ENCODE results near the gene GP1BA. TPM values are rescaled to one million over a fixed set of nuclear protein-coding genes. Genes with fewer than 3 reads are reported as not detected.
A peak's percentile ranks its signal among the peaks of the same experiment; 100 is the strongest.

GP1BA gene
- total RNA-seq, 4 donors from 2014 or later = not detected

GRCh38 chr17:4942760-4943508, 10.9 kb downstream of the GP1BA start:
- WGBS, 2 donors = 73 to 75% methylated on average over 13 of the region's 13 CpGs
- intact Hi-C loops (cut with DNase I; ENCODE audit: low total_unique reads) = no loop called here
- TF ChIP-seq POLR2A (IDR thresholded peaks at IDR 0.05) (no peak), CTCF (IDR thresholded peaks at IDR 0.05) (no peak)
- no peak overlapping the region for H3K4me3 ChIP-seq (ENCODE audit: low read depth, poor library complexity, severe bottlenecking)
- DNase-seq (ENCODE audit: low spot score in 2 of 2) = no peak

- WGBS, 2 donors = 22 to 23% methylated on average over 3 of the region's 3 CpGs
- H3K4me3 ChIP-seq (ENCODE audit: low read depth, poor library complexity, severe bottlenecking) = no peak overlapping the region
- intact Hi-C loops (cut with DNase I; ENCODE audit: low total_unique reads) = no loop called here
- no peak for DNase-seq (ENCODE audit: low spot score in 2 of 2)
- TF ChIP-seq POLR2A (IDR thresholded peaks at IDR 0.05) (no peak), CTCF (IDR thresholded peaks at IDR 0.05) (no peak)
Observed at GRCh38 chr17:4944163-4944553, 12.1 kb downstream of the GP1BA start.

GRCh38 chr17:4944554-4945175, 12.6 kb downstream of the GP1BA start:
- no peak for DNase-seq (ENCODE audit: low spot score in 2 of 2)
- no peak overlapping the region for H3K4me3 ChIP-seq (ENCODE audit: low read depth, poor library complexity, severe bottlenecking)
- TF ChIP-seq CTCF (IDR thresholded peaks at IDR 0.05) (no peak), POLR2A (IDR thresholded peaks at IDR 0.05) (no peak)
- WGBS, 2 donors = 60 to 61% methylated on average over 8 of the region's 8 CpGs
- intact Hi-C loops (cut with DNase I; ENCODE audit: low total_unique reads) = no loop called here

- WGBS, 2 donors = 24 to 32% methylated on average over 7 of the region's 7 CpGs
- TF ChIP-seq CTCF (IDR thresholded peaks at IDR 0.05) (no peak), POLR2A (IDR thresholded peaks at IDR 0.05) (no peak)
- DNase-seq (ENCODE audit: low spot score in 2 of 2) = peak; percentile 88 to 96
- no peak overlapping the region for H3K4me3 ChIP-seq (ENCODE audit: low read depth, poor library complexity, severe bottlenecking)
- intact Hi-C loops (cut with DNase I; ENCODE audit: low total_unique reads) = no loop called here
Observed at GRCh38 chr17:4945176-4945943, 13.3 kb downstream of the GP1BA start.

- intact Hi-C loops (cut with DNase I; ENCODE audit: low total_unique reads) = no loop called here
- H3K4me3 ChIP-seq (ENCODE audit: low read depth, poor library complexity, severe bottlenecking) = no peak overlapping the region
- TF ChIP-seq CTCF (IDR thresholded peaks at IDR 0.05) (no peak), POLR2A (IDR thresholded peaks at IDR 0.05) (no peak)
- DNase-seq (ENCODE audit: low spot score in 2 of 2) = no peak
- 21 to 29% methylated on average over 4 of the region's 4 CpGs for WGBS, 2 donors
Observed at GRCh38 chr17:4945944-4946280, 13.8 kb downstream of the GP1BA start.
